GM12878 (cell line): ENCODE data around the gene TBC1D1. TPM values are rescaled to one million over a fixed set of nuclear protein-coding genes. Genes with fewer than 3 reads are reported as not detected.

Experiments used
- ATAC-seq: fragments of 200-7000 bp; cut with Tn5 transposase; 3 replicates; pipeline ENCODE4 v1.9.1; 2020; ENCODE audit warnings: mild to moderate bottlenecking, moderate library complexity
- BruUV-seq: library from RNA; stranded (reverse); fragments of 400-500 nt; replicated peaks from 2 replicates; lab custom pipeline; 2021; lab: Mats Ljungman, UMichigan
- CTCF ChIA-PET: fragments of 300-600 bp; sonication (Branson Sonifier 250); formaldehyde crosslinking; extraction: SDS; loops from one replicate; lab custom pipeline; 2021; ENCODE audit warnings: inconsistent platforms; lab: Yijun Ruan, JAX
- POLR2A ChIA-PET: fragments of 350-600 bp; formaldehyde crosslinking; extraction: SDS; loops from one replicate; lab custom pipeline; 2021; ENCODE audit warnings: inconsistent platforms; lab: Charles Lee
- RAD21 ChIA-PET: fragments of 300-600 bp; sonication (Branson Sonifier 250); formaldehyde crosslinking; loops from one replicate; lab custom pipeline; 2023; ENCODE audit warnings: antibody characterized with exemption; ENCODE audit not compliant: unreplicated experiment; lab: Charles Lee
- SMC1A ChIA-PET: fragments of 300-600 bp; sonication (Branson Sonifier 250); formaldehyde crosslinking; loops from one replicate; lab custom pipeline; 2023; ENCODE audit not compliant: unreplicated experiment, uncharacterized antibody; lab: Charles Lee
- DNase-seq: peaks from one replicate; pipeline ENCODE4 v3.0.0-alpha.2; 2011; ENCODE audit warnings: low read depth, low spot score
- FAIRE-seq: peaks from 3 replicates; lab custom pipeline; 2011; peaks lifted over from hg19 to GRCh38; lab: Jason Lieb, UNC
- H2AFZ ChIP-seq: 2 replicates; pipeline ENCODE4 v1.6.0; 2011; ENCODE audit warnings: low read depth, low read length, control low read depth; ENCODE audit not compliant: control insufficient read depth
- H3K27ac ChIP-seq: 2 replicates; pipeline ENCODE4 v1.5.1; 2011; ENCODE audit warnings: control low read depth; ENCODE audit not compliant: control insufficient read depth, insufficient read depth
- H3K27me3 ChIP-seq, 2 experiments: replicated peaks in 1 of 2; 2 replicates each; pipeline versions ENCODE4 v1.6.0 to v1.6.1; 2011; ENCODE audit warnings: low read length in 1 of 2; ENCODE audit not compliant: control insufficient read depth in 2 of 2, insufficient read depth in 2 of 2
- H3K36me3 ChIP-seq, 2 experiments: 2 replicates each; pipeline ENCODE4 v1.5.1; 2011; ENCODE audit warnings: low read length in 1 of 2; ENCODE audit not compliant: control insufficient read depth in 2 of 2, insufficient read depth in 2 of 2
- H3K4me1 ChIP-seq: 2 replicates; pipeline ENCODE4 v1.6.1; 2011; ENCODE audit warnings: mild to moderate bottlenecking, low read length, moderate library complexity, mixed read lengths; ENCODE audit not compliant: control insufficient read depth, insufficient read depth
- H3K4me2 ChIP-seq: 2 replicates; pipeline ENCODE4 v1.6.0; 2011; ENCODE audit warnings: control low read depth; ENCODE audit not compliant: control insufficient read depth, insufficient read depth
- H3K4me3 ChIP-seq: fragments of 200-600 bp; sonication (generic); 2 replicates; pipeline ENCODE4 v1.5.1; 2016
- H3K79me2 ChIP-seq: 2 replicates; pipeline ENCODE4 v1.6.0; 2011; ENCODE audit warnings: low read length; ENCODE audit not compliant: control insufficient read depth, insufficient read depth
- H3K9ac ChIP-seq: 2 replicates; pipeline ENCODE4 v1.8.0; 2011; ENCODE audit warnings: low read length, control low read depth, mixed read lengths; ENCODE audit not compliant: control insufficient read depth, insufficient read depth
- H3K9me3 ChIP-seq: replicated peaks from 3 replicates; pipeline ENCODE4 v1.5.1; 2011; ENCODE audit warnings: mild to moderate bottlenecking, low read length; ENCODE audit not compliant: control insufficient read depth, insufficient read depth
- H4K20me1 ChIP-seq: 2 replicates; pipeline ENCODE4 v1.6.0; 2011; ENCODE audit not compliant: control insufficient read depth, insufficient read depth
- ASH2L ChIP-seq: fragments of 300-600, 200-600 bp; sonication (generic); IDR thresholded peaks from 2 replicates; pipeline ENCODE4 v1.6.1; 2017; ENCODE audit warnings: low read depth, mild to moderate bottlenecking, borderline replicate concordance
- ATF7 ChIP-seq: fragments of 450-650 bp; IDR thresholded peaks from 2 replicates; pipeline ENCODE4 v1.6.1; 2016; ENCODE audit warnings: low read depth, mild to moderate bottlenecking
- CREM ChIP-seq: IDR thresholded peaks from 2 replicates; pipeline ENCODE4 v1.6.1; 2014; ENCODE audit warnings: antibody characterized with exemption, low read depth
- EGR1 ChIP-seq, 2 experiments: IDR thresholded peaks; 1 replicate in 1 of 2; 2 replicates in 1 of 2; pipeline ENCODE4 v1.6.1; 2011 to 2012; ENCODE audit warnings: low read depth in 2 of 2, low read length in 2 of 2, borderline replicate concordance in 1 of 2, mild to moderate bottlenecking in 1 of 2, moderate library complexity in 1 of 2
- HDAC2 ChIP-seq: fragments of 200-600 bp; sonication (generic); IDR thresholded peaks from 2 replicates; pipeline ENCODE4 v1.6.1; 2017
- MAX ChIP-seq: IDR thresholded peaks from 2 replicates; pipeline ENCODE4 v1.6.1; 2012; ENCODE audit warnings: low read depth, low read length, improper control_type of control experiment
- MEF2A ChIP-seq: IDR thresholded peaks from 2 replicates; pipeline ENCODE4 v1.6.1; 2011; ENCODE audit warnings: low read depth, mild to moderate bottlenecking, low read length, moderate library complexity; ENCODE audit not compliant: insufficient read depth
- PBX3 ChIP-seq: IDR thresholded peaks from 2 replicates; pipeline ENCODE4 v1.6.1; 2011; ENCODE audit warnings: mild to moderate bottlenecking, low read depth, low read length, moderate library complexity; ENCODE audit not compliant: insufficient replicate concordance
- RAD21 ChIP-seq: IDR thresholded peaks from 2 replicates; pipeline ENCODE4 v1.6.1; 2011; ENCODE audit warnings: mild to moderate bottlenecking, low read depth, low read length, moderate library complexity; ENCODE audit not compliant: insufficient read depth
- SKIL ChIP-seq: fragments of 450-650 bp; IDR thresholded peaks from 2 replicates; pipeline ENCODE4 v1.6.1; 2017; ENCODE audit warnings: mild to moderate bottlenecking, low read depth, inconsistent platforms; ENCODE audit not compliant: poor library complexity, severe bottlenecking
- TCF3 ChIP-seq: IDR thresholded peaks from 2 replicates; pipeline ENCODE4 v1.6.1; 2012; ENCODE audit warnings: low read depth, mild to moderate bottlenecking, low read length, borderline replicate concordance; ENCODE audit not compliant: insufficient read depth
- ZNF217 ChIP-seq: fragments of 450-650 bp; IDR thresholded peaks from 2 replicates; pipeline ENCODE4 v1.6.1; 2017; ENCODE audit warnings: antibody characterized with exemption, mild to moderate bottlenecking
- ZNF687 ChIP-seq: fragments of 450-650 bp; IDR thresholded peaks from 2 replicates; pipeline ENCODE4 v1.6.1; 2017; ENCODE audit warnings: mild to moderate bottlenecking, moderate library complexity
- WGBS: methylation state at CpG from one replicate; pipeline ENCODE4 v1.1.6; 2016; ENCODE audit warnings: low lambda C conversion rate; ENCODE audit not compliant: insufficient replicate concordance, insufficient coverage; ENCODE audit errors: missing lambda C conversion rate; 5-methylcytosine and 5-hydroxymethylcytosine counted together
- in situ Hi-C: fragments of 300-500 bp; cut with MboI; formaldehyde crosslinking; loops from 9 replicates; pipeline ENCODE4 v1.14.3; 2018; ENCODE audit warnings: mixed read lengths
- intact Hi-C: fragments of 100-400 bp; cut with micrococcal nuclease; formaldehyde crosslinking; loops from one replicate; pipeline ENCODE4 v1.14.2; 2022; ENCODE audit not compliant: unreplicated experiment
- polyA plus RNA-seq, 11 experiments: library from polyadenylated mRNA; depleted of rRNA in 4 of 11; unstranded in 6 of 11; stranded (reverse) in 5 of 11; fragments of >200 nt; fragmentation: Nextera tagmentation in 4 of 11; fragmentation: Illumina TruSeq in 1 of 11; extraction: Ambion mirVana in 4 of 11; extraction: Trizol in 1 of 11; gene quantifications; 1 replicate in 1 of 11; 2 replicates in 10 of 11; pipeline versions ENCODE4 v1.2.1 to v1.2.3, GENCODE V29; 2011 to 2016; ENCODE audit warnings: inconsistent platforms in 2 of 11, missing spikeins in 2 of 11, low read depth in 1 of 11
- total RNA-seq, 4 experiments: library from RNA; depleted of rRNA in 3 of 4; stranded (reverse); fragments of >200 nt in 3 of 4; fragmentation: Illumina TruSeq in 1 of 4; extraction: Trizol in 1 of 4; gene quantifications; 2 replicates each; pipeline versions ENCODE4 v1.2.1 to v1.2.3, GENCODE V29; 2013 to 2021

TBC1D1 gene
- total and polyA plus RNA-seq, 10 of the 15 experiments (the other 5 are each of a cell fraction or from before 2014, with no cell fraction given): 5.3 to 102 (median 57.8) TPM

GRCh38 chr4:38034986-38035882 lies 144.3 kb downstream of the TBC1D1 start:
- SMC1A ChIA-PET: interaction anchor here (0.9 to 6.9 kb wide), 21 partner anchors 14 to 582 kb away, joined by 3 to 103 read pairs (median 5); partner anchors contain the start of gene PGM2
- TF ChIP-seq ATF7: no peak
- no peak for TF ChIP-seq CREM
- TF ChIP-seq ZNF217: no peak
- TF ChIP-seq RAD21: peak; percentile 89
- no peak for TF ChIP-seq EGR1 (IDR thresholded peaks at IDR 0.05; ENCODE audit: borderline replicate concordance in 1 of 2, low read depth in 2 of 2, low read length in 2 of 2)
- TF ChIP-seq HDAC2: no peak
- no peak for TF ChIP-seq SKIL
- TF ChIP-seq ASH2L: no peak
- no peak for TF ChIP-seq ZNF687
- TF ChIP-seq TCF3: no peak
- no peak for TF ChIP-seq PBX3
- TF ChIP-seq MAX: no peak
- TF ChIP-seq MEF2A: 0 out of 2 replicates have a peak, but pooled peaks have one; percentile 15

More at GRCh38 chr4:38034986-38035882, 144.3 kb downstream of the TBC1D1 start:
- peaks cover 2 to 9% of the 10 kb centered on the region in 2 experiments; a peak in 2 of 4 replicates for H3K36me3 ChIP-seq
- no peak overlapping the region for H3K27ac ChIP-seq
- ATAC-seq: peak; percentile 74
- no peaks in the 10 kb centered on the region for H3K9me3 ChIP-seq
- no peaks in the 10 kb centered on the region for H3K27me3 ChIP-seq
- H3K9ac ChIP-seq: no peak overlapping the region
- no peaks in the 10 kb centered on the region for H3K79me2 ChIP-seq
- POLR2A ChIA-PET: interaction anchor here (0.5 kb wide), 1 partner anchor 1772 kb away, joined by 3 read pairs; no protein-coding TSS in a partner anchor
- BruUV-seq: no TSS peak
- intact Hi-C loops: loop anchor here (1.0 kb wide), 2 partner anchors 232 to 432 kb away; no protein-coding TSS in a partner anchor
- RAD21 ChIA-PET: interaction anchor here (0.7 to 3.1 kb wide), 10 partner anchors 32 to 747 kb away, joined by 3 to 24 read pairs (median 6); partner anchors contain the start of genes PGM2 and TLR10
- no peak overlapping the region for H3K4me2 ChIP-seq
- in situ Hi-C loops: loop anchor here (5.0 to 10.0 kb wide), 3 partner anchors 233 to 580 kb away; a partner anchor contains a TSS
- H2AFZ ChIP-seq: no peak overlapping the region
- CTCF ChIA-PET: interaction anchor here (0.7 to 5.4 kb wide), 28 partner anchors 9 to 582 kb away, joined by 3 to 65 read pairs (median 5); a partner anchor contains a TSS
- WGBS: 41% methylated on average over 11 of the region's 11 CpGs
- DNase-seq: no peak
- peak; percentile 95 for FAIRE-seq
- no peaks in the 10 kb centered on the region for H3K4me1 ChIP-seq
- H3K4me3 ChIP-seq: no peak overlapping the region
- no peaks in the 10 kb centered on the region for H4K20me1 ChIP-seq
